IMR-90 (cell line): ENCODE measurements around the gene CACNA1D. TPM values are rescaled to one million over a fixed set of nuclear protein-coding genes. Genes with fewer than 3 reads are reported as not detected.
A peak's percentile ranks its signal among the peaks of the same experiment; 100 is the strongest.

Experiments
- ATAC-seq: fragments of 200-7000 bp; cut with Tn5 transposase; 2 replicates; pipeline ENCODE4 v1.9.1; 2020; ENCODE audit warnings: low read depth, mild to moderate bottlenecking, moderate library complexity
- BruUV-seq: library from RNA; stranded (reverse); fragments of 400-500 nt; replicated peaks from 2 replicates; lab custom pipeline; 2021; lab: Mats Ljungman, UMichigan
- CTCF ChIA-PET: fragments of 300-600 bp; formaldehyde crosslinking; extraction: SDS; loops from one replicate; lab custom pipeline; 2021; ENCODE audit warnings: antibody characterized with exemption; lab: Yijun Ruan, JAX
- POLR2A ChIA-PET: fragments of 300-600 bp; sonication (Branson Sonifier 250); formaldehyde crosslinking; loops from one replicate; lab custom pipeline; 2022; ENCODE audit warnings: antibody characterized with exemption; ENCODE audit not compliant: unreplicated experiment; lab: Charles Lee
- DNase-seq: peaks from one replicate; pipeline ENCODE4 v3.0.0; 2013
- H2AFZ ChIP-seq: replicated peaks from 2 replicates; pipeline ENCODE3; 2013; ENCODE audit warnings: low read length, mild to moderate bottlenecking; ENCODE audit not compliant: poor library complexity
- H2AK5ac ChIP-seq: 2 replicates; pipeline ENCODE4 v1.6.1; 2013; ENCODE audit warnings: low read depth, low read length, inconsistent platforms
- H2AK9ac ChIP-seq: replicated peaks from 2 replicates; pipeline ENCODE3; 2013; ENCODE audit warnings: mild to moderate bottlenecking, low read depth, low read length, moderate library complexity; ENCODE audit not compliant: poor library complexity
- H2BK120ac ChIP-seq: 2 replicates; pipeline ENCODE4 v1.6.1; 2013; ENCODE audit warnings: low read depth, low read length, inconsistent platforms
- H2BK15ac ChIP-seq: 3 replicates; pipeline ENCODE4 v1.6.1; 2013; ENCODE audit warnings: low read depth, low read length, inconsistent platforms
- H2BK20ac ChIP-seq: 2 replicates; pipeline ENCODE4 v1.6.1; 2013; ENCODE audit warnings: low read depth, mild to moderate bottlenecking, inconsistent platforms, low read length, moderate library complexity
- H2BK5ac ChIP-seq: 2 replicates; pipeline ENCODE4 v1.6.1; 2013; ENCODE audit warnings: mild to moderate bottlenecking, low read depth, low read length, inconsistent platforms; ENCODE audit not compliant: poor library complexity, severe bottlenecking
- H3K14ac ChIP-seq: replicated peaks from 2 replicates; pipeline ENCODE4 v1.6.1; 2013; ENCODE audit warnings: low read depth, low read length, inconsistent platforms
- H3K18ac ChIP-seq: 2 replicates; pipeline ENCODE4 v1.6.1; 2013; ENCODE audit warnings: low read depth, low read length, control low read depth
- H3K23ac ChIP-seq: 2 replicates; pipeline ENCODE4 v1.6.1; 2013; ENCODE audit warnings: low read depth, low read length, inconsistent platforms
- H3K27ac ChIP-seq: 2 replicates; pipeline ENCODE4 v1.5.1; 2013; ENCODE audit warnings: mild to moderate bottlenecking, control low read depth, low read length; ENCODE audit not compliant: insufficient read depth
- H3K27me3 ChIP-seq: 2 replicates; pipeline ENCODE4 v1.6.1; 2013; ENCODE audit warnings: low read length; ENCODE audit not compliant: control insufficient read depth, insufficient read depth
- H3K36me3 ChIP-seq: 2 replicates; pipeline ENCODE4 v1.6.1; 2013; ENCODE audit warnings: low read length, mixed read lengths; ENCODE audit not compliant: control insufficient read depth, insufficient read depth
- H3K4ac ChIP-seq: 2 replicates; pipeline ENCODE4 v1.6.1; 2013; ENCODE audit warnings: low read depth, low read length, inconsistent platforms
- H3K4me1 ChIP-seq: 2 replicates; pipeline ENCODE4 v1.6.1; 2013; ENCODE audit warnings: low read length, mixed read lengths; ENCODE audit not compliant: control insufficient read depth, insufficient read depth
- H3K4me2 ChIP-seq: 2 replicates; pipeline ENCODE4 v1.6.1; 2013; ENCODE audit warnings: low read depth, mild to moderate bottlenecking, control low read depth, low read length, moderate library complexity
- H3K4me3 ChIP-seq: 2 replicates; pipeline ENCODE4 v1.5.1; 2013; ENCODE audit warnings: low read depth, mild to moderate bottlenecking, control low read depth, low read length, moderate library complexity; ENCODE audit not compliant: insufficient read depth
- H3K56ac ChIP-seq: 2 replicates; pipeline ENCODE4 v1.6.1; 2013; ENCODE audit warnings: low read length, inconsistent platforms; ENCODE audit not compliant: insufficient read depth; ENCODE audit errors: extremely low read depth
- H3K79me1 ChIP-seq, 2 experiments: 2 replicates each; pipeline ENCODE4 v1.6.1; 2013; ENCODE audit warnings: low read length in 2 of 2, inconsistent platforms in 1 of 2, low read depth in 1 of 2
- H3K9ac ChIP-seq: 2 replicates; pipeline ENCODE4 v1.6.1; 2013; ENCODE audit warnings: low read depth, low read length, control low read depth
- H3K9me1 ChIP-seq: 2 replicates; pipeline ENCODE4 v1.6.1; 2013; ENCODE audit warnings: low read length, inconsistent platforms; ENCODE audit not compliant: insufficient read depth
- H3K9me3 ChIP-seq: 2 replicates; pipeline ENCODE4 v1.6.1; 2013; ENCODE audit warnings: low read length; ENCODE audit not compliant: control insufficient read depth, insufficient read depth
- H4K20me1 ChIP-seq: 2 replicates; pipeline ENCODE4 v1.6.1; 2013; ENCODE audit warnings: low read length, inconsistent platforms; ENCODE audit not compliant: insufficient read depth
- H4K5ac ChIP-seq: 2 replicates; pipeline ENCODE4 v1.6.1; 2013; ENCODE audit warnings: mild to moderate bottlenecking, low read depth, low read length, control low read depth
- H4K8ac ChIP-seq, 2 experiments: 2 replicates each; pipeline ENCODE4 v1.6.1; 2013; ENCODE audit warnings: low read depth in 2 of 2, low read length in 2 of 2, control low read depth in 1 of 2, inconsistent platforms in 1 of 2
- H4K91ac ChIP-seq: 2 replicates; pipeline ENCODE4 v1.6.1; 2013; ENCODE audit warnings: low read depth, low read length, inconsistent platforms; ENCODE audit not compliant: insufficient read depth
- BHLHE40 ChIP-seq: fragments of 150-350 bp; IDR thresholded peaks from 2 replicates; pipeline ENCODE4 v1.6.1; 2016; ENCODE audit warnings: mild to moderate bottlenecking, low read depth, low read length
- MAFK ChIP-seq: IDR thresholded peaks from 2 replicates; pipeline ENCODE4 v1.6.1; 2012; ENCODE audit warnings: low read depth, low read length, improper control_type of control experiment
- WGBS, 2 experiments: methylation state at CpG; one replicate each; pipeline versions ENCODE4 v1.1.5 to v1.1.7; 2013; ENCODE audit warnings: missing lambda C conversion rate in 2 of 2; ENCODE audit not compliant: insufficient read length in 1 of 2; ENCODE audit errors: extremely low coverage in 2 of 2; 5-methylcytosine and 5-hydroxymethylcytosine counted together
- dilution Hi-C: fragments of 300-500 bp; cut with HindIII; formaldehyde crosslinking; loops from one replicate; pipeline ENCODE4 v1.14.3; 2018; ENCODE audit warnings: low sequenced_read_pairs; ENCODE audit not compliant: unreplicated experiment
- in situ Hi-C: fragments of 300-500 bp; cut with MboI; formaldehyde crosslinking; loops from 3 replicates; pipeline ENCODE4 v1.14.3; 2019; ENCODE audit warnings: low sequenced_read_pairs, inconsistent platforms, mixed read lengths
- intact Hi-C: fragments of 100-400 bp; cut with micrococcal nuclease; formaldehyde crosslinking; loops from 2 replicates; pipeline ENCODE4 v1.10.0; 2022
- polyA plus RNA-seq, 3 experiments: library from polyadenylated mRNA; depleted of rRNA; stranded (reverse); fragments of >200 nt; gene quantifications; 2 replicates each; pipeline ENCODE4 v1.2.3, GENCODE V29; 2012; ENCODE audit warnings: low replicate concordance in 1 of 3
- total RNA-seq: library from RNA; depleted of rRNA; stranded (reverse); fragments of >200 nt; gene quantifications from 2 replicates; pipeline ENCODE4 v1.2.3, GENCODE V29; 2012

Gene CACNA1D
- total and polyA plus RNA-seq, 2 of the 4 experiments (the other 2 are of a cell fraction) = 0.07 TPM; not detected in 1

GRCh38 chr3:53516339-53516738 lies 21.9 kb downstream of the CACNA1D start:
- no peaks in the 10 kb centered on the region for H3K9me3 ChIP-seq
- no peak overlapping the region for H3K18ac ChIP-seq
- no peaks in the 10 kb centered on the region for H3K9me1 ChIP-seq
- ATAC-seq (no peak), DNase-seq (no peak)
- dilution Hi-C loops (no loop called here), intact Hi-C loops (loop anchor here (10.0 kb wide), 1 partner anchor 222 kb away; no protein-coding TSS in a partner anchor), in situ Hi-C loops (no loop called here)
- no peak overlapping the region for H3K4me2 ChIP-seq
- no peak overlapping the region for H2BK120ac ChIP-seq
- TF ChIP-seq BHLHE40 (no peak), MAFK (peak; percentile 79)
- H3K27ac ChIP-seq = no peak overlapping the region
- no TSS peak for BruUV-seq
- no peak overlapping the region for H2BK20ac ChIP-seq
- H2AK5ac ChIP-seq = no peak overlapping the region
- no peak overlapping the region for H3K9ac ChIP-seq
- no peak overlapping the region for H2AK9ac ChIP-seq
- 25% methylated on average over 1 of the region's 5 CpGs; no CpG with 5 or more reads in 1 of the 2 experiments for WGBS, 2 experiments
- H3K27me3 ChIP-seq = peaks cover 3% of the 10 kb centered on the region; the same call in 1 of the 2 replicates
- no peaks in the 10 kb centered on the region for H3K4me1 ChIP-seq
- no peaks in the 10 kb centered on the region for H4K20me1 ChIP-seq
- peak overlapping the region; percentile 66 for H2AFZ ChIP-seq
- H4K91ac ChIP-seq = no peak overlapping the region
- no peak overlapping the region for H3K14ac ChIP-seq
- no peak overlapping the region for H2BK5ac ChIP-seq
- H2BK15ac ChIP-seq = no peak overlapping the region
- no peak overlapping the region for H3K23ac ChIP-seq
- CTCF ChIA-PET = no interaction called here
- no peaks in the 10 kb centered on the region for H3K36me3 ChIP-seq
- H3K4me3 ChIP-seq = no peak overlapping the region
- no peak overlapping the region for H4K8ac ChIP-seq
- POLR2A ChIA-PET = no interaction called here
- no peaks in the 10 kb centered on the region for H3K79me1 ChIP-seq
- no peak overlapping the region for H3K4ac ChIP-seq
- no peak overlapping the region for H4K5ac ChIP-seq
- no peak overlapping the region for H3K56ac ChIP-seq
